GM20431 (cell line): ENCODE data around the gene HHIPL1.

Source experiments
- in situ Hi-C: fragments of 300-500 bp; cut with MseI, MboI; formaldehyde crosslinking; loops from one replicate; pipeline ENCODE4 v1.15.0; 2020; ENCODE audit warnings: low sequenced_read_pairs; ENCODE audit not compliant: unreplicated experiment

HHIPL1 gene

DNA sequence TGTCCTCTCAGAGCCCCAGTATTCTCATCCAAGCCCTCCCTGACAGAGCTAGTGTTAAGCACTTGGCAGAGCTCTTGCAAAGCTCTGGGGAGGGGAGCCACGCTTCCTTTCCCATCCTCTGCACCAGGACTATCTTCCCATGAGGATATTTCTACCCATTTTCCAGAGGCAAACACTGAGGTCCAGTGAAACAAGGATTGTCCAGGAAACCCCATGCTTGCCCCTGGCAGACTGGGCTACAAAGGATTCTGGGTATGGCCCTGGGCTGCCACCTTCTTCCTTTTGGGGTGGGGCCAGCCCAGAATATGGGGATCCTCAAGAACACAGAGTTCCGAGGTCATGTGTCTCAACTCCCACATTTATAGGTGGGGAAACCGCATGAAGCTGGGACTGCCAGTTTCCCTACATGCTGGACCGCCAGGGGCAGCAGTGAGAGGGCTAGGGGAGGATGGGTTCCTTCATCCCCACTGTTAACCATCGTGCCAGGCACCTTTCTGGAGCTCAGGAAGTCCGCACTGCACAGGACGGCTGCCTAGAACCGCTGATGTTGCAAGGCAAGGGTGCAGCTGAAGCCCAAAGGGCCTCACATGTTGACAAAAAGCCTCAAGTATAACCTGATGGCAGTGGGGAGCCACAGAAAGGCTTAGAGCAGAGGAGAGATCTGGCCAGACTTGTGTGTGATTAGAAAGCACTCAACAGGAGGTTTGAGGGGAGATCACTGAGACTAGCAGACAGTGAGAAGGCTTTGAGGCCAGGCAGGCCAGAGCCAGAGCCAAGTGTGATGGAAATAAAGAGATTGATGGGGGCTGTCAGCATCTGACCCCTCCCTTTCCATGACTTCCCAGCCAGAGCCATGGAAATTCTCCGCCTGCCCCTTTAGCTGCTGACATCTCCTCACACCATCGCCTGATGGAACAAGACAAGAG, 35.4 kb upstream of the HHIPL1 start:
- in situ Hi-C loops = no loop called here

DNA sequence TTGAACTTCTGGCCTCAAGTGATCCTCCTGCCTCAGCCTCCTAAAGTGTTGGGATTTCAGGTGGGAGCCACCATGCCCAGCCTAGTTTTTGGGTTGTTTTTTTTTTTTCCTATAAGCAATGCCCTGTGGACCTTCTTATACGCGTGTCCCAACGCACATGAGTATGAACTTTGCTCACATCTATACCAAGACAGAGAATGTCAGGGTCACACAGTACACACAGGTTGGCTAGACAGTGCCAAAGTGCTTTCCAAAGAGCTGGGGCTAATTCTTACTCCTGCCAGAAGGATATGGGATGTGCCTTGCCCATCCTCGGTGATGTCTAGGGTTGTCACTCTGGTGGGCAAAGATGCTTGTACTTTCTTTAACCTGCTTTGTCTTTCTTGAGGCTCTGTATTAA, 33.3 kb upstream of the HHIPL1 start:
- in situ Hi-C loops = no loop called here

DNA sequence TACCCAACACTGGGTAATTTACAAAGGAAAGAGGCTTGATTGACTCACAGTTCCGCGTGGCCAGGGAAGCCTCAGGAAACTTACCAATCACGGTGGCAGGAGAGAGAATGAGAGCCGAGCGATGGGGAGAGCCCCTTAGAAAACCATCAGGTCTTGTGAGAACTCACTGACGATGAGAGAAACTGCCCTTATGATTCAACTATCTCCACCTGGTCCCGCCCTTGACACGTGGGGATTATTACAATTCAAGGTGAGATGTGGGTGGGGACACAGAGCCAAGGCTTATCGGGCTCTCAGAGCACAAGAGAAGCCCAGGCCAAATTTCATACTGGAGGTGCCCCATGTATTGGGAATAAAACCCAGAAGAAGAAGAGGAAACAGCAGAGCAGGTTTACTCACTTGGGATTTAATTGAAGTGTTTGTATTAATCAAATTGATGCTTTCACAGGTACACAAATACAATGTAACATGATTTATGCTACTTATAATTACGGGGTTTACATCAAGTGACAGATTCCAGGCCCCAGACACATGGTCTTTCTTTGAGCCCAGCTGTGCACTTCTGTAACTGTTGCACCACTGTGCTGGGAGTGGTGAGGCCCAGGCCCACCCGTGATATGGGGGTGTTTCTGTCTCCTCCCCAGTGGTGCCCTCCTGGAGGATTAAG, 32.7 kb upstream of the HHIPL1 start:
- in situ Hi-C loops = no loop called here

GRCh38 chr14:99612738-99613330, 32.1 kb upstream of the HHIPL1 start:
- in situ Hi-C loops = no loop called here

- in situ Hi-C loops = no loop called here
Observed at GRCh38 chr14:99615497-99616157, 29.3 kb upstream of the HHIPL1 start.

DNA sequence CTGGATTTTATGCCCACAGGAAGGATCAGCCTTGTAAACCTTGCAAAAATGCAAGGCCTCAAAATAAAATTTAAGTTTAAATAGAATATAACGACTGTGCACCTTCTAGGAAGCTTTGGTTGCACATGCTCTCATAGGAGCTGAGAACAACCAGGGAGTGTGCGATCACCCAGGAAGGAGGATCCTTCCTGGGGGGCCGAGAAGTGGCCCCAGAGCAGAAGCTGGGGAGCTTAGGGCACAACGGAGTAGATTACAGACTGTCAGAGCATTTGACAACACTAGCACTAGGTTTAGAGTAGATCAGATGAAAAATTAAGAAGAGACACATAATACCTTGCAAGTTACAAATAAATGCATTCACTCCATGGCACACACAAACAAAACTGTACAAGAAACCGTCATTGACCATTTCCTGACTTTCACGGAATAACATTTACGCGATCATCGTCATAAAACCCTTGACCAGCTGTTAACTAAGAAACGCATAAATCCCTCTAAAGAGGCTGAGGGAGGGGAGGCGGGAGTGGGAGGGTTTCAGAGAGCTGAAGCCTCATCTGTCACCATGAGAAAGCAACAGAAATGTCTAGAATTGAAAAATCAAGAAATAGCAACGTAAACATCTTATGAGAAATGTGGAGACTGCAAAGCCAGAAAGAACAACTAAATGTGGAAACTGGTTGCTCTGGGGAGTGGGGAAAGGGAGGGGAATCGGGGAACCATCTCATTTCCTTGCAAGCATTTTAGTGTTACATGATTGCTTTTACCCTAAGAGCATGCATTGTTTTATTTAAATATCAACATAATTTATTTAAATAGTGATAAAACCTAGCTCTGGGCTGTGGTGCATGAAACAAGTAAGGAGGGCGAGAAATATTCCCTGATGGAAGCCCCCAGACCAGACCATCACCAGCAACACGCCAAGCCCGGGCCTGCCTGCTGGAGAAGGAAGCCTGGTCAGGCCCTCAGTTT, 27.8 kb upstream of the HHIPL1 start:
- in situ Hi-C loops = no loop called here

DNA sequence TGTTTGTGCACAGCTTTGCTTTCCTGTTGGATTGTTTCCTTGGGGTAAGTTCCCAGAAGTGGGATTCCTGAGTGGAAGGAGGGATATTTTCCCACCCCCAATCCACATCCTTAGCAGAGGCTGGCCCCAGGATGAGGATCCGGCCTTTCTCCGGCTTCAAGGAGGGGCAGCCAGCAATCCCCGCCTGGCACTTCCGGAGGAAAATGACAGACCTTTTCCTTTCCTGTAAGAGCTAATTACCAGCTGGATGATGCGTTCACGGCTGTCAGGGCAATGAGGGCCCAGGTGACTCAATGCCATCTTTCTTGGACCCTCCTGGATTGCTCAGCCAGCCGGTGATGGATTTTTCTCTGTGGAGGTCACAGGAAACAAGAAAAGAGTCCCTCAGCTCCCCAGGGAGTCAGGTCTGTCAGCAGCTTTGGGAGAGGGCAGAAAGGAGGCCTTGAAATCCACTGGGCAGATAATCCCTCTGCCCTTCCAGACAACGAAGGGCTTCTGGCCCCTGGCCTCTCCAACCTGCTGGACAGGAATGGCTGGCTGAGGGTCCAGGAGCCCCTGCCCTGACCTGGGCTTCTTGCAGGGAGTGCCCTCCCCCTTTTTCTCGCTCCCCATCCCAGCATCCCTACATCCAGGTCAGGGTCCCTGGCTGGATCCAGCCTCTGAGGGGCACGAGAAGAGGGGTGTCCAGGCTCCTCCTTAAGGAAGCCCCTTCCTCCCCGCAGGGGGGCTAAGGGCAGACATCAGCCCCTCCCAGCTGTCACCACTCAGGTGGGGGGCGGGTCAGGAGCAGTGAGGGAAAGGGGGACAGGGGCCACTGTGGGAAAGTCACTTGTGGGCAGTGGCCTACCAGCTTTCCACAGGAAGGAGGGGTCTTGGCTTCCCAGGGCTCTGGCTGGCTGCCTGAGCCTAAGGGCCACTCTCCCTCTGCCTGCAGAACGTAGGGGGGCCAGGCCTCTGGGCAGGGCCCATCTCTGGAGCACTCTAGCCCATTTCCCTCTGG, 24.8 kb upstream of the HHIPL1 start:
- in situ Hi-C loops = loop anchor here (10.0 kb wide), 1 partner anchor 85 kb away; no protein-coding TSS in a partner anchor

GRCh38 chr14:99621948-99622347, 23.0 kb upstream of the HHIPL1 start:
- in situ Hi-C loops = loop anchor here (10.0 kb wide), 1 partner anchor 87 kb away; no protein-coding TSS in a partner anchor

- in situ Hi-C loops = loop anchor here (10.0 kb wide), 1 partner anchor 89 kb away; no protein-coding TSS in a partner anchor
Observed at GRCh38 chr14:99624024-99624423, 20.9 kb upstream of the HHIPL1 start.

DNA sequence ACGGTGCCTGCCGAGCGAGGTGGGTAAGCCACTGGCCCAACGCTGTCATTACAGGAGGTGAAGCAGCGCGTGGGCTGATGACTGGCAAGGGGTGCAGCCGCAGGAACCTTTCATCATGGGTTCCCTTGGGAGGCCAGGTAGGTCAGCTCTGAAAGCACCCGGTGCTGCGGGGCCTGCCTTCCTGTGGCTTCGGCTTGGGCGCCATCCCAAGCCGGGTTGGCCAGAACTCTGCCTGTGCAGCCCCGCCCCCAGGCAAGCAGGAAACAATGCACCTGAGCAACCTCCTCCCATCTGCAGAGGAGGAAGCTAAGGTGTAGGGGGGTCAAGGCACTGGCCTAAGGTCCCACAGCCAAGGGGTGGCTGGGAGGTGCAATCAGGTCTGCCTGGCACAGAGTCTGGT, 20.0 kb upstream of the HHIPL1 start:
- in situ Hi-C loops = loop anchor here (10.0 kb wide), 1 partner anchor 90 kb away; no protein-coding TSS in a partner anchor

DNA sequence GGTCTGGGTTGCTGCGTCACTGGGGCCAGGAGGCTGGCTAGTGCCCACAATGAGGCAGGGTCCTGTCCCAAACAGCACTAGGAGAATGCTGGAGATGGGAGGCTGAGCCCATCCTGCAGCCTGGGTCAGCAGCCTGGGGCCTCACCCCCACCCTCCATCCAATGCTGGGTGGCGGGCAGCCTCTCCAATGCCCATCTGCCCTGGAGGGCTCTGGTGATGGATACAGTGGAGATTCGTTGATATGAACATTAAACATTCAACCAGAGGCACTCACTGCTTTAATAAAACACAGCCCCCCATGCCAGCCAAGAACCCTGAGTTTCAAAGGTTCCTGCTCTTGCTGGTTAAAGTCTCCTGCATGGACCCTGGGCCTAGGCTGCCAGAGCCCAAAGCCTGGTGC, 19.5 kb upstream of the HHIPL1 start:
- in situ Hi-C loops = loop anchor here (10.0 kb wide), 1 partner anchor 91 kb away; no protein-coding TSS in a partner anchor

DNA sequence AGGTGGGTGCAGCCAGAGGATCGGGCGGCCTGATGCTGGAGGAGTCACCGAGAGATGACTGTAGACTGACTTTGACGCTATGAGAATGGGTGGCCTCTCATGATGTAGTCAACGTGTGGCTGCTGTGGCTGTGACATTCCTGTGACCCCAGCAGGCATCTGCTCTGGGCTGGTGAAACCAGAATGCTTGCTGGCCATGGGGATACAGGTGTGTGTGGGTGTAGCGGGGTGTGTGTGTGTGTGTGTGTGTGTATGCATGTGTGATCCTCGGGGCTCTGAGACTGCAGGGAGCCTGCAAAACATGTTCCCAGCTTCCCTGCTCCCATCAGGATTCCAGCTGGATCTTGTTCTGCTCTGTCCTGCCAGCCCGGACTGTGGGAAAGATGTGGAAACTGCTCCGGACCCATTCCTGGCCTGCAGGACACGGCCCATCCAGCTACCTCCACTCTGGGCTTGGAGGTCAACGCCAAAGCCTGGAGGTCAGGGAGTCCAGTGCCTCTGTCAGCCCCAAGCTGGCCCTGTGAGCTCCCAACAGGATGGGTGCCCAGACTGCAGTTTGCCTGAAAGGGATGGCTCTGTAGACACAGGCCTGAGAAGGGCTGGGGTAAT, 18.8 kb upstream of the HHIPL1 start:
- in situ Hi-C loops = loop anchor here (10.0 kb wide), 1 partner anchor 91 kb away; no protein-coding TSS in a partner anchor

- in situ Hi-C loops = loop anchor here (10.0 kb wide), 1 partner anchor 92 kb away; no protein-coding TSS in a partner anchor
Observed at GRCh38 chr14:99627100-99627499, 17.8 kb upstream of the HHIPL1 start.

DNA sequence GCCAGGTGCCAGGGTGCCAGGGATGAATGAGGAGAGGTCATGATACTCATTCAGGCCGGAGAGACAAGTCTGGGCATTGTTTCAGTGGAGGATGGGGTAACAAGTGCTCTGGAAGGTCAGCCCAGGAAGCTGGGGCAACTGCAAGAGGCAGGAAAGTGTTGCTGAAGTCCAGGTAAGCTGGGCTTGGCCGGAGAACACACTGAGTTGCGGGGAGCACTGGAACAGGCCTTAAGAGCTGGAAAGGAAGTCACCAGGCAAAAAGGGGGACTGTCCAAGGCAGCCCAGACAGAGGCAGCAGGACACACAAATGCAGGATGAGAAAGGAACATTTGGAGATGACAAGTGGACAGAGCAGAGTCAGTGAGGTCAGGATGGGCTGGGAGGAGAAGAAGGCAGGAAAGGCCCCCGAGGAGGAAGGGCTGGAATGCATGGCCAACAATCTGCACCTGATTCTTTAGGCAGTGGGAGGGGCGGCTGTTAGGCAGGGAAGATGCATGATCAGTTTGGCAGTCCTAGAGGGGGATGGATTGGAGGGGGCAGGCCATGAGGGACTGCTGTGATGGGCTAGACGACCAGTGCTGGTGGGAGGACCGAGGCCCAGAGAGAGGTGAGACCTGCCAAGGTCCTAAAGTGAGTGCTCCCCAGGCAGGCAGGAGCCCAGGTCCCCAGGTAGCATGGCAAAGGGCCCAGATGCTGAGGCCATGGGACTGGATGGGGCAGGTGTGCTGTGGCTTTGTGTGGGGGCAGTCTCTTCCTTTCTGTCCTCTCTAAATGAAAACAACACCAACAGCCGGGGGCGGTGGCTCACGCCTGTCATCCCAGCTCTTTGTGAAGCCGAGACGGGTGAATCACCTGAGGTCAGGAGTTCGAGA, 17.2 kb upstream of the HHIPL1 start:
- in situ Hi-C loops = loop anchor here (10.0 kb wide), 1 partner anchor 93 kb away; no protein-coding TSS in a partner anchor

- in situ Hi-C loops = loop anchor here (10.0 kb wide), 1 partner anchor 94 kb away; no protein-coding TSS in a partner anchor
Observed at GRCh38 chr14:99628887-99629618, 15.9 kb upstream of the HHIPL1 start.
